Astrocyte (in vitro differentiated cells and primary cell): ENCODE data around the gene AATF. TPM values are rescaled to one million over a fixed set of nuclear protein-coding genes. Genes with fewer than 3 reads are reported as not detected.

Experiments used
- DNase-seq: peaks from one replicate; pipeline ENCODE4 v3.0.0-alpha.2; 2010; ENCODE audit warnings: low read depth
- FAIRE-seq: peaks from 2 replicates; lab custom pipeline; 2011; peaks lifted over from hg19 to GRCh38; lab: Jason Lieb, UNC
- H2AFZ ChIP-seq: 2 replicates; pipeline ENCODE4 v1.6.0; 2012; ENCODE audit warnings: low read depth, low read length, inconsistent platforms
- H3K27ac ChIP-seq: 2 replicates; pipeline ENCODE4 v1.5.1; 2011; ENCODE audit warnings: low read depth, low read length, inconsistent platforms
- H3K27me3 ChIP-seq: 2 replicates; pipeline ENCODE4 v1.6.0; 2011; ENCODE audit warnings: low read length, inconsistent platforms; ENCODE audit not compliant: insufficient read depth
- H3K36me3 ChIP-seq: 2 replicates; pipeline ENCODE4 v1.5.1; 2011; ENCODE audit warnings: low read length, inconsistent platforms; ENCODE audit not compliant: insufficient read depth
- H3K4me1 ChIP-seq: 2 replicates; pipeline ENCODE4 v1.5.1; 2011; ENCODE audit warnings: low read length, inconsistent platforms; ENCODE audit not compliant: insufficient read depth
- H3K4me2 ChIP-seq: 2 replicates; pipeline ENCODE4 v1.6.0; 2012; ENCODE audit warnings: low read length, inconsistent platforms
- H3K4me3 ChIP-seq: 2 replicates; pipeline ENCODE4 v1.5.1; 2011; ENCODE audit warnings: low read depth, mild to moderate bottlenecking, low read length, inconsistent platforms; ENCODE audit not compliant: insufficient read depth
- H3K79me2 ChIP-seq: 2 replicates; pipeline ENCODE4 v1.6.0; 2012; ENCODE audit warnings: mild to moderate bottlenecking, low read length, inconsistent platforms; ENCODE audit not compliant: insufficient read depth
- H3K9ac ChIP-seq: 2 replicates; pipeline ENCODE4 v1.6.0; 2012; ENCODE audit warnings: mild to moderate bottlenecking, low read length, inconsistent platforms
- H3K9me3 ChIP-seq: 2 replicates; pipeline ENCODE4 v1.5.1; 2012; ENCODE audit warnings: low read depth, mild to moderate bottlenecking, low read length, inconsistent platforms; ENCODE audit not compliant: insufficient read depth
- H4K20me1 ChIP-seq: 2 replicates; pipeline ENCODE4 v1.6.0; 2012; ENCODE audit warnings: low read length, inconsistent platforms; ENCODE audit not compliant: insufficient read depth
- H3K27ac Mint-ChIP-seq: one replicate; pipeline ENCODE4 v1.8.0; 2021; ENCODE audit warnings: mild to moderate bottlenecking, mixed read lengths; ENCODE audit not compliant: unreplicated experiment
- H3K27me3 Mint-ChIP-seq: one replicate; pipeline ENCODE4 v1.8.0; 2021; ENCODE audit warnings: low read depth, mixed read lengths; ENCODE audit not compliant: unreplicated experiment
- H3K36me3 Mint-ChIP-seq: one replicate; pipeline ENCODE4 v1.8.0; 2021; ENCODE audit warnings: low read depth, mixed read lengths; ENCODE audit not compliant: unreplicated experiment
- H3K4me1 Mint-ChIP-seq: one replicate; pipeline ENCODE4 v1.8.0; 2021; ENCODE audit warnings: low read depth, mixed read lengths; ENCODE audit not compliant: unreplicated experiment
- H3K4me3 Mint-ChIP-seq: one replicate; pipeline ENCODE4 v1.8.0; 2021; ENCODE audit warnings: mild to moderate bottlenecking, moderate library complexity, mixed read lengths; ENCODE audit not compliant: unreplicated experiment
- H3K9me3 Mint-ChIP-seq: one replicate; pipeline ENCODE4 v1.8.0; 2021; ENCODE audit warnings: mild to moderate bottlenecking, mixed read lengths; ENCODE audit not compliant: unreplicated experiment
- EZH2 ChIP-seq: IDR thresholded peaks from 2 replicates; pipeline ENCODE4 v1.6.1; 2012; ENCODE audit warnings: mild to moderate bottlenecking, low read length, inconsistent platforms; ENCODE audit not compliant: insufficient read depth
- total RNA-seq: library from RNA; stranded (reverse); gene quantifications from 2 replicates; pipeline ENCODE4 v1.2.1, GENCODE V29; 2021
- TF ChIP-seq, protein P1 (sequence below): IDR thresholded peaks from 2 replicates; pipeline ENCODE4 v1.5.1; 2011; ENCODE audit warnings: low read depth, mild to moderate bottlenecking, inconsistent platforms, low read length, moderate library complexity; ENCODE audit not compliant: insufficient read depth

AATF gene
- total RNA-seq, 1 donor from 2014 or later: 47.1 TPM

DNA sequence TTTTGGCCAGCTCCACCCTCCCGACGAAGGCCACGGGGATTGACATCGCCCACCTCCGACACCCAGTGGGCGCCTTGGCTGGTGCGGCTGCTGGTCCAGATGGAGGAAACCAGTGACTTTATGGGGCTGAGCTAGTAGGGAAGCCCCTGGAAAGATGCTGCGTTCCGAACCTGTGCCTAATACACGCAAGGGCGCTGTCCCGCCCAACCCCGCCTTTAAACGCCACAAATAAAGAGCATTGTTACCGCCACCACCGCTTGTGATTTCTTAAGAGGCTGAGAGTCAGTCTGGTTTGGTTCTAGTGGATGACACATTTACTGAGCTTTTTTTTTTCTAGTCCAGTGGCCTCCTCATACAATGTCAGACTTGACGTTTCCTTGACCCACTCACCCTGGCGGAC, 107.9 kb downstream of the AATF start:
- Histone ChIP-seq H4K20me1 (no peaks in the 10 kb centered on the region), H3K27ac (no peak overlapping the region), H3K4me2 (no peak overlapping the region), H3K9ac (no peak overlapping the region), H3K27me3 (no peaks in the 10 kb centered on the region), H2AFZ (no peak overlapping the region), H3K4me3 (no peak overlapping the region), H3K36me3 (peaks cover 9% of the 10 kb centered on the region), H3K9me3 (no peaks in the 10 kb centered on the region), H3K79me2 (no peaks in the 10 kb centered on the region), H3K4me1 (no peaks in the 10 kb centered on the region)
- Mint-ChIP-seq H3K9me3 (no peaks in the 10 kb centered on the region), H3K4me1 (peaks cover 7% of the 10 kb centered on the region), H3K27ac (no peak overlapping the region), H3K36me3 (peaks cover 15% of the 10 kb centered on the region), H3K27me3 (no peaks in the 10 kb centered on the region), H3K4me3 (no peak overlapping the region)
- TF ChIP-seq EZH2: no peak
- TF ChIP-seq, protein P1, sequence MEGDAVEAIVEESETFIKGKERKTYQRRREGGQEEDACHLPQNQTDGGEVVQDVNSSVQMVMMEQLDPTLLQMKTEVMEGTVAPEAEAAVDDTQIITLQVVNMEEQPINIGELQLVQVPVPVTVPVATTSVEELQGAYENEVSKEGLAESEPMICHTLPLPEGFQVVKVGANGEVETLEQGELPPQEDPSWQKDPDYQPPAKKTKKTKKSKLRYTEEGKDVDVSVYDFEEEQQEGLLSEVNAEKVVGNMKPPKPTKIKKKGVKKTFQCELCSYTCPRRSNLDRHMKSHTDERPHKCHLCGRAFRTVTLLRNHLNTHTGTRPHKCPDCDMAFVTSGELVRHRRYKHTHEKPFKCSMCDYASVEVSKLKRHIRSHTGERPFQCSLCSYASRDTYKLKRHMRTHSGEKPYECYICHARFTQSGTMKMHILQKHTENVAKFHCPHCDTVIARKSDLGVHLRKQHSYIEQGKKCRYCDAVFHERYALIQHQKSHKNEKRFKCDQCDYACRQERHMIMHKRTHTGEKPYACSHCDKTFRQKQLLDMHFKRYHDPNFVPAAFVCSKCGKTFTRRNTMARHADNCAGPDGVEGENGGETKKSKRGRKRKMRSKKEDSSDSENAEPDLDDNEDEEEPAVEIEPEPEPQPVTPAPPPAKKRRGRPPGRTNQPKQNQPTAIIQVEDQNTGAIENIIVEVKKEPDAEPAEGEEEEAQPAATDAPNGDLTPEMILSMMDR: no peak
- FAIRE-seq (no peak), DNase-seq (no peak)

DNA sequence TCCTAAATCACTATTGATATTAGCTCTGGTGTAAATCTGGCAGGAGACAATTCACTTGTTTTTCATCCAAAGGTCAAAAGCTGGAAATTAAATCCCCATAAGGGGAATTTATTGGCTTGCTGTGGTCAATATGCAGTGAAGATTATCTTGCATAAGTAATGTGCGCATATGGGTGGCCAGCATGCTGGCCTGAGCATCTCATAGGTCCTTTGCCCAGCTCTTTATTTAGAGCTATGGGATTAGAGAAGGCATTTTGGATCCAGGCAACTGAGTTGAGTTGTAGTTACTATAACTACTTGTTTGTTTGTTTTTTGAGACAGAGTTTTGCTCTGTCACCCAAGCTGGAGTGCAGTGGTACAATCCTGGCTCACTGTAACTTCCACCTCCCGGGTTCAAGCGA, 110.7 kb downstream of the AATF start:
- no peak overlapping the region for H3K27ac ChIP-seq
- Mint-ChIP-seq H3K27ac (no peak overlapping the region), H3K9me3 (no peaks in the 10 kb centered on the region), H3K4me1 (no peaks in the 10 kb centered on the region), H3K36me3 (peaks cover 12% of the 10 kb centered on the region), H3K4me3 (no peak overlapping the region), H3K27me3 (peaks cover 8% of the 10 kb centered on the region)
- H4K20me1 ChIP-seq: no peaks in the 10 kb centered on the region
- H3K9ac ChIP-seq: no peak overlapping the region
- FAIRE-seq: no peak
- DNase-seq: no peak
- TF ChIP-seq, protein P1: no peak
- TF ChIP-seq EZH2: no peak
- H3K4me3 ChIP-seq: no peak overlapping the region
- H3K27me3 ChIP-seq: peaks cover 1% of the 10 kb centered on the region
- no peaks in the 10 kb centered on the region for H3K9me3 ChIP-seq
- H3K79me2 ChIP-seq: no peaks in the 10 kb centered on the region
- no peak overlapping the region for H3K4me2 ChIP-seq
- no peaks in the 10 kb centered on the region for H3K4me1 ChIP-seq
- H3K36me3 ChIP-seq: peaks cover 9% of the 10 kb centered on the region
- no peak overlapping the region for H2AFZ ChIP-seq

DNA sequence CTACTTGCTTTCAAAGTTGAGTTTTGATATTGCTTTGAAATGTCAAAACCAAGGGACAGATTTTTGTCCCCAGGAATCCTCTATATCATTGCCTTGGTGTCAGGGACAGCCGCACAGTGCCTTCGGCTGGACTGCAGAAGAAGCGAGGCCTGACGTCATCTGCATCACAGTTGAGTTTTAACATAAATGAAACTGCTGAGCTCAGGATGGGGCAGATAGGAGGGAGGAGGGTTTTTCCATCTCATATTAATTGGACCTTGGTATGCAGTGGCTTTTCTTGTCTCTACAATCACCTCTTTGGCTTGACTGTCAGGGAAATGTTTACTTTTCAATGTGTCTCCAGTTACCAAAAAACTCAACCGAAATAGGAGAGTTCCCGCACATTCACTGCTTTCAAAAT, 111.3 kb downstream of the AATF start:
- H3K27ac Mint-ChIP-seq: no peak overlapping the region
- peaks cover 14% of the 10 kb centered on the region for H3K27me3 Mint-ChIP-seq
- no peak for TF ChIP-seq EZH2
- TF ChIP-seq, protein P1: no peak
- Histone ChIP-seq H3K27me3 (peaks cover 7% of the 10 kb centered on the region), H4K20me1 (no peaks in the 10 kb centered on the region), H3K79me2 (no peaks in the 10 kb centered on the region), H3K4me2 (no peak overlapping the region), H3K9ac (no peak overlapping the region), H3K4me1 (no peaks in the 10 kb centered on the region), H2AFZ (no peak overlapping the region), H3K4me3 (no peak overlapping the region), H3K27ac (no peak overlapping the region), H3K9me3 (no peaks in the 10 kb centered on the region), H3K36me3 (peaks cover 9% of the 10 kb centered on the region)
- H3K4me1 Mint-ChIP-seq: no peaks in the 10 kb centered on the region
- FAIRE-seq (no peak), DNase-seq (no peak)
- H3K4me3 Mint-ChIP-seq: no peak overlapping the region
- peaks cover 7% of the 10 kb centered on the region for H3K36me3 Mint-ChIP-seq
- H3K9me3 Mint-ChIP-seq: no peaks in the 10 kb centered on the region
